Cortex of kidney (tissue), 1 donor: ENCODE data around the gene FOSL2.

Source experiments
- DNase-seq: peaks from one replicate; lab custom pipeline; 2025; lab: John Stamatoyannopoulos, UW

The FOSL2 gene

DNA sequence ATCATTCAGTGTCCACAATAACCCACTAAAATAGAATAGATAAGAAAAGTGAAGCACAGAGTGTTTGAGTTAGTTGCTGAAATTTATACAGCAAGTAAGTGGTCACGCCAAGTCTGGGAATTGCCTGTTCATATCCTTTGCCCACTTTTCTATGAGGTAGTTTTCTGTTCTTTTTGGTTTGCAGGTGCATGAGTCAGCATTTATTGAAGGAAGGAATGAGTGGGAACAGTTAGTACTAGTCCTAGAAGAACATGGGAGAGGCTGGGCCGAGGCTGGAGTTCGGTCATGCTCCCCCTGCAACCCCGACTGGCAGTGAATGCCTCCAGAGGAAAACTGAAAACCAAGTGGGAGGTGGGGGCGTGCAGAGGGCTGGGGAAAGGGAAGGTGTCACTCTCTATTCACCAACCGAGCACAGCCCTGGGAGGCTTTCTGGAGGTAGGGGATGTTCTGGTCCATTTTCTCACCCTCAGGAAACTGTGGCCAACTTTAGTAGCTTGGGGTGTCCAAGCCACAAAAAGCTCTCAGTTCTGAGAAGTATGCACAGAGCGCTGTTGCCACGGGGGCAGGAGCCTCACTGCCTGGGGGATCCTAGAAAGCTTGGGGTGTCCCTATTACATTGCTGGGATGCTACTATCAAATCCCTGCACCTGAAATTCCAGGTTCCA is 41.4 kb downstream of the FOSL2 start:
- DNase-seq = no peak

DNA sequence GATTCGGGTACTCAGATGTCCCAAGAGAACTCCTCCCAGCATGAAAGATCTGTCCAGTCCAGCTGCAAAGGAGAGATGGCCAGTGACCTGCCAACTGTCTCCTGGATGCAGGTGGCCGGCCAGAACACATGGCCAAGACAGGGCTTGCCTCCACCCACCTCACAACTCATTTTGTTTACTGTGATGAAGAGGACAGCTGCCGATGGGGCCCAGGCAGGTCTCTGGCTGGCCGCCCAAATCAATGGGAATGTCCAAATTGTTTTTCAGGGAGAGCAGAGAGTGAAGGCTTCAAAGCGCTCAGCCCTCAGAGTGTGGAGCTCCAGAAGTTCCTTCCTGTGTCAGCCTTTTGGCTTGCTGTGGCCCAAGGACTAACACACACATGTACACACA is 41.9 kb downstream of the FOSL2 start:
- no peak for DNase-seq

DNA sequence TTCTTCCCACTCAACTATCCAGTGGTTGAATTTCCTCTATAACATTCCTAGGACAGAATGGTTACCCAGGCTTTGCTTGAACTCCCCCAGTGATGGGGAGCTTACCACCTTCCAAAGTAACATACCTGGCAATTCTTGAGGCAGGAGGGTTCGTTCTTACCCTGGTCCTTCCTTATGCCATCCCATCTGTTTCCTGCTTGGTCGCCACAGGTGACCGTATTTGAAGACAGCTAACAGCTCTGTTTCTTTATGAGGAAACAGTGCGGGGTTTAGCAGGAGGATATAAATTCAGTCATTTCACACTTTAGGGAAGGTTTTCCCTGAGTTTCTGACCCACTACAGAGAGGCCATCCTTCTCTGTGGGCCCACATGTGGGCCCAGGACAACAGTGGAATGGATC is 42.6 kb downstream of the FOSL2 start:
- no peak for DNase-seq

DNA sequence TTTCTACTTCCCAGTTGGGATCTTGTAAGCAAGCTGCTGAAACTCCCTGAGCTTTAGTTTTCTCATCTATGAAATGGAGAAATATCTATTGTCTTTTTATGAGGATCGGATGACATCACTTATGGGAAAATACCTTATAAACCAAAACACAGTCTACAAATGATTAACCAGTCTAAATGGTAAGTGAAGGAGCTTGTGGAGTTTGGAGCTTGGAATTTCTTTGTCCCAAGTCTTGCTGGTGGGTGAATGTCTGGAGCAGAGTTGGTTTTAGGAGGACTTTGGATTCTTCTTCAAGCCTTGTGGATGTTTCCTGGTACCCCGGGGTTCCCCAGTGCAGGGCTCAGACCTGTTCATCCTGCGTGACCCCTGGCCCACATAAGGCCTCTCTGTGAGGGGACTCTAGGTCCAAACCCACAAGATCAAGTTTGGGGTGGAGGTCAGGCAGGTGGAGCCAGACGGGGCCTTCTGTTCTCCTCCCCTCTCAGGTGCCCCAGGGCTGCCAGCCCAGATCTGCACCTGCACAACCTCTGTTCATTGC is 43.2 kb downstream of the FOSL2 start:
- no peak for DNase-seq

DNA sequence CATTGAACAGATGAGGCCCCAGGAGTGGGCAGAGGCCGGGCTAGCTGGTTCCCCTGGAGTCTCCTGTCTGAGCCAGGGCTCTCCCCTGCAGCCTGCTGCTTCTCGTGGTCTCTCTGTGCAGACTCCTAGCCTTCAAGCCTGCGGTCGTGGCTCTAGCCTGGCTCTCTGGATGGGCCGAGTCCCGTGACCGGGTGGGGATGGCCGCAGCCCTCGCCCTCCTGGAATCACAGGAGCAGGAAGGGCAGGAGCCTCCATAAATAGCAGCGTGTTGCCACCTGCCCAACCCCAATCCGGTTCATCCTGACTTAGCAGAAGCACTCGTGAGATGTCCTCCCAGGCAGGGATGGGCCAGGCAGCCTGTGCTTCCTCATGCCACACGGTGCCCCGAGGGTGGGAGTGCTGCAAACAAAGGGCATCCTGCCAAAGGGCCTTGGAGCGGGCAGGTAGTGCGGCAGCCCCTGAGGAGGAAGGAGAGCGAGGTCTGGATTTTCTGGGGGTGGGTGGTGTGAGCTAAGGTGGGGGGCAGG is 43.9 kb downstream of the FOSL2 start:
- no peak for DNase-seq

DNA sequence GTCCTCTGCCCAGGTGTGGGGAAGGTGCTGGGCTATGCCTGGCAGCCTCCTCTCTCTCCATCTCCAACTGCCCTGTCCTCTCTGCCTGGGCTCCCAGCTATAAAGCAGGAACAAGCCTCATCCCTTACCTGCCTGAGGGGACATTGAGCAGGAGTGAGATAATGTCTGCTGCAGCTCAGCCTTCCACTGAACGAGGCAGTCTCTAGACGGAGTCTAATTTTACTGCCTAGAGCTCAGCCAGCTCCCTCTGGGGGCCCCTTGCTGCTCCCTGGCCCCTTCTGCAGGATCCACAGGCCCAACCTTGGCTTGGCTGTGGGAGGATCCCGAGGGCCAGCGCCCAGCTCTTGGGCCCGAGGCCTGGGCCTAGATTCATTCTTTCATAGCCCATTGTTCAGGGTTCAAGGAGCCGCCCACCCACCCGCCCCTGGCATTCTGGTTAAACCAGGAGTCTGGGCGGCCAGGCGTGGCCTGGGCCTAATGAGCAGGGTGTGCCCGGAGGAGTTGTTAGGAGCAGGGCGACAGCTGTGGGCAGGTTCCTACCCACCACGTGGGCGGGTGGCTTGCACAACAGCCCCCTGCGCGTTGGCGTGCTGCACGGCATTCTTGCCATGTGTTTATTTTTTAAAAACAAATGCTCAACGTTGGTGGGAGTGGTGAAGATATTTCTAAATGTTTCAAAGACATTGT is 44.6 kb downstream of the FOSL2 start:
- no peak for DNase-seq

DNA sequence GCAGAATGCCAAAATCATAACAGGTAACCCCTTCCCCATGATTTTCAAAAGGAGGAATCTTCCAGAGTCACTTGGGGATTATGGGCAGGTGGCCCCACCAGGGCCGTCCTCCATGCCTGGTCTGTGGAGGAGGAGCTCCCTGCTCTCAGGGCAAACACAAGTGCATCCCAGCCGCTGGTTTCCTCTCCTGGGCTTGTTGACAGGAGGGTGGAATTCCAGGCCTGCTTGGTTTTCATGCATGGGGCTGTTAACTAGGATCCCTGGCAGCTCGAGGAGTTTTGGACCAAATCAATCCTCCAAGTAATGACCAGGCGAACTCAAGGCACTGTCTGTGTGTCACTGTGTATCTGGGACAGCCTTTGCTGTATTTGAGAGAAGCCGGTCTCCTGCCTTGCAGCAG is 45.3 kb downstream of the FOSL2 start:
- no peak for DNase-seq

DNA sequence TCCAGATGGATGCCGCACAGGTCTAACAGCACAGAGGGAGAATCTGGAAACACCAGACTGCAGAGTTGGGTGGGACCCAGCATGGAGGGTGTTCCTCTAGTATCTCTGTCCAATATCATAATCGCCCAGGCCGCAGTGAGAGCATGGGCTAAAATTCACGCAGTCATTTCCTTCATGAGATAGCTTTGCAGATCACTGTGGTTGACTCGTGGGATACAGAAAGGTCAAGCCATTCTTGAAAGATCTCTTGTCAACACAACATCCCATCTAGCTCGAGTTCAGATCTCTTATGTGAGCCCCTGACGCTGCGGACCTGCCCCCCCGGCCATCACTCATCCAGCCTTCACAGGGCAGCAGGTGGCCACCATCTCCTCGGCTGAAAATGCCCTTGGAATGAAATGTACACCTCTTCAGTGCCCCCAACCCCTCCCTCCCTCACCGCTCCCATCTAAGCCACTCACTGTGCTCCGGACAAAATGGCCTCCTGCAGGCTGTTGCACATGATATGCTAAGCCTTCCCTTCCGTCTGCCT is 45.9 kb downstream of the FOSL2 start:
- DNase-seq = no peak

DNA sequence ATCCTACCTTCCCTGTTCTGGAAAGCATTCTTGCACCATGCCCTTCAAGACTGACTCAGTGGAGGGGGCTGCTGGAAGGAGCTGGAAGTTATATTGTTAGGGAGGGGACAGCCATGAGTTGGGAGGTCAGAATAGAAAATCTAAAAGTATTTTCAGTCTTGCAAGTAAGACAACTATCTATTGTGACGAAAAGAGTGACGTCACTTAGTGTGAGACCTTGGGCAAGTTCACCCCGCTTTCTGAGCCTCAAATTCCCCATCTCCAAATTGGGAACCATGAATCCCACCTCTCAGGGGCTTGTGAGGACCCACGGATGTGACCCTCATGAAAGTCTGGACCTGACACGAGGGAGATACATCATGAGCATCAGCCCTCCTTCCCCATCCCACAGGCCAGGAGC is 46.5 kb downstream of the FOSL2 start:
- no peak for DNase-seq

DNA sequence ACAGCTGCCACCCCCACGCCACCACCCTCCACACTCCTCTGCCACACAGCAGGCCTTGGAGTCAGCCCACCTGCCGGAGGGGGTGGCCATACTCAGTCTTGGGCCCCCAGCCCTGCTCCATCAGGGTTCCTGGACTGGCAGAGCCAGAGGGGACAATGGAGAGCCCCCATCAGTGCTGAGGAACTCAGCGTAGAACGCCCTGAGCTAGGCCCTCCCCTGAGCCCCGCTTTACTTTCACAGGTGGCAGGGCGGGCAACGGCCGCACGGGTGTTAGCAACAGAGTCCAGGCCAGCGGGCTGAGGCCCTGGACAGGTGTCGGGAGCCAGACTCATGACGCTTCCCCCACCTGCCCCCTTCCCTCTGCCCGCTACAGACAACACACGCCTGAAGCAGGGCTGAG is 47.1 kb downstream of the FOSL2 start:
- DNase-seq = no peak

DNA sequence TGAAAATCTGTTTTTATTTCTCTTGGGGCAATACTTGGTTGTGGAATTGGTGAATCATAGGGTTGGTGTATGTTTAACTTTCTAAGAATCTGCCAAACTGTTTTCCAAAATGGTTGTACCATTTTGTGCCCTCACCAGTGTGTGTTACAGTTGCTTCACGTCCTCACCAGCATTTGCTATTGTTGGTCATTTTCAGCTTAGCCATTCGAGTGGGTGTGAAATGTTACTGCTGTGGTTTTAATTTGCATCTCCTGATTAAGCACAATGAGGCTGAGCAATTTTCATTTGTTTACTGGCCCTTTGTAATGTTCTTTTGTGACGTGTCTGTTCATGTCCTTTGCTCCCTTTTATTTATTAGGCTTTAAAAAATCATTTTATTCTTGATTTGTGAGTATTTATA is 49.7 kb downstream of the FOSL2 start:
- no peak for DNase-seq

DNA sequence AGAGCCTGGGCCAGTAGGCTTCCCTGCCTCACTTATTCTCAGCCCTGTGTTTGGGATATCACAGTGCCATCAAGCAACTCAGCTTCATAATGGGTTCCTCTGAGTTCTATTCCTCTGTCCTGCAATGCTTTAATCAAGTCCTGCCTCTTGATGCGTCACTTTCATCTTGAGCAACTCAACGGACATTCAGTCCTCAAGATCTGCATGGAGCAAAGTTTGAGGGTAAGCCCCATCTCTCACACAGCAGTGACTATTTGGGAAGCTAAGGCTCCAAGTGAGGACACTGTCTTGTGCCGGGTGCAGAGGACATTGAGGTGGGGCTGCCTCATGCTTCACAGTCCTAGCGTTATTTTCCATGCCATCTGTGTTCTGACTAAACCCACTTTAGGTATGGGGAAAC is 52.3 kb downstream of the FOSL2 start:
- no peak for DNase-seq

DNA sequence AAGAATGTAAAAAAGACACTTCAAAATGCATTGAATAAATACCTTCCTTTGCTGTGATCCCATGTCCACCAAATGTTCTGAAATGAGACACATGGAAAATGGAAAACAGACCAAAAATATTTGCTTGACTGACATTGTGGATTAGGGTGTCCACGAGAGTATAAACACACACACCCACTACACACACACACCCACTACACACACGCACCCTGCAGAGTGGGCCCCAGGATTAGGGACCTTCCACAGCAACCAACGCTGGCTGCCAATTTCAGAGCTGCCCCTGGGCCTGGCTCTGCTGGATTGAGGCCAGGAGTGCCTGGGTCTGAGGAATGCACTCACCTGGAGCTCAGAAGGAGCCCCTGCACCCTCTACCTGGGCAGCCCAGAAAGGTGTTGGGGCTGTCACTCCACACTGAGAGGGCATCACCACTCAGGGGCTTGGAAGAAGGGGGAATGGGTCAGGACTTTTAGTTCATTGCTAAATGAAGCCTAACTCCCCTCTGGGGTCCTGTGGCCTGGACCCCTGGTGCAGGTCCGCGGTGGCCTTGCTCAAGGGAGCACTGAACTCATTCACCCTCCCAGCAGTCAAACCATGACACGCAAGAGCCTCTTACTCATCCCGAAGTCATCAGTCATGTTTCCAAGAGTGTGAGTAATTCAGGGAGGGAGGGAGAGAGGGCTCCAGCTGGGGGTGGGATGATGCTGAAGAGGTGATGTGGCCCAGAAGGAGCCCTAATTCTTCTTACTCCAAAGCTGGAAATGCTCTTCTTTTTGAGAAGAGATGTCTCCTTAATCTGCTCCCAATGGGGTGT is 53.0 kb downstream of the FOSL2 start:
- no peak for DNase-seq

DNA sequence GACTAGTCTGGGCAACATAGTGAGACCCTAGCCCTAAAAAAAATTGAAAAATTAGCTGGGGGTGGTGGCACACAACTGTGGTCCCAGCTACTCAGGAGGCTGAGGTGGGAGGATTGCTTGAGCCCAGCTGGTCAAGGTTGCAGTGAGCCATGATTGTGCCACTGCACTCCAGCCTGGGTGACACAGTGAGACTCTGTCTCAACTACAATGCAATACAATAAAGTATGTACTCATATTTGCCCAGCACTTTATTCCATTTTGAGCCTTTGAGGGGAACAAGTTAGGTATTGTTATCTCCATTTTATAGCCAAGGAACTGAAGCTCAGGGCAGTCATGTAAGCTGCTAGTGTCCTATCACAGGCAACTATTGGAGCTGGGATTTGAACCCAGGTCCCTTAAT is 53.9 kb downstream of the FOSL2 start:
- no peak for DNase-seq

DNA sequence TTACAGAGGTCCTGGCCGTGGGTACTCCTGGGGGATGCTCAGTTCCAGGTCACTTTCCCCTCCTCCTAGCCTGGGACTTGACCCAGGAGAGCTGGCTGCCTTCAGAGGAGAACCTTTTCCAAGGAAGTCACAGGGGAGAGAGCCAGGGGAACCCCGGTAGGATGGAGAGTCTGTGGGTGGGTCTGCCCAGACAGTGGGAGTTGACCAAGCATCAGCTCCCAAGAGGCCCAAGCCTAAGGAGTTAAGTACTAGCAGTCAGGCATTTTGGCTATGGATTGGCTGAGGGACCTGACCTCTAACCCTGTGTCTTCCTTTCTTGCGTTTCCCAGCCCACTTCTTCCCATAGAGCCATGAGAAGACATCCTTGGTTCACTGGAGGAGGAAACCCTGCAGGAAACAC is 54.4 kb downstream of the FOSL2 start:
- no peak for DNase-seq

DNA sequence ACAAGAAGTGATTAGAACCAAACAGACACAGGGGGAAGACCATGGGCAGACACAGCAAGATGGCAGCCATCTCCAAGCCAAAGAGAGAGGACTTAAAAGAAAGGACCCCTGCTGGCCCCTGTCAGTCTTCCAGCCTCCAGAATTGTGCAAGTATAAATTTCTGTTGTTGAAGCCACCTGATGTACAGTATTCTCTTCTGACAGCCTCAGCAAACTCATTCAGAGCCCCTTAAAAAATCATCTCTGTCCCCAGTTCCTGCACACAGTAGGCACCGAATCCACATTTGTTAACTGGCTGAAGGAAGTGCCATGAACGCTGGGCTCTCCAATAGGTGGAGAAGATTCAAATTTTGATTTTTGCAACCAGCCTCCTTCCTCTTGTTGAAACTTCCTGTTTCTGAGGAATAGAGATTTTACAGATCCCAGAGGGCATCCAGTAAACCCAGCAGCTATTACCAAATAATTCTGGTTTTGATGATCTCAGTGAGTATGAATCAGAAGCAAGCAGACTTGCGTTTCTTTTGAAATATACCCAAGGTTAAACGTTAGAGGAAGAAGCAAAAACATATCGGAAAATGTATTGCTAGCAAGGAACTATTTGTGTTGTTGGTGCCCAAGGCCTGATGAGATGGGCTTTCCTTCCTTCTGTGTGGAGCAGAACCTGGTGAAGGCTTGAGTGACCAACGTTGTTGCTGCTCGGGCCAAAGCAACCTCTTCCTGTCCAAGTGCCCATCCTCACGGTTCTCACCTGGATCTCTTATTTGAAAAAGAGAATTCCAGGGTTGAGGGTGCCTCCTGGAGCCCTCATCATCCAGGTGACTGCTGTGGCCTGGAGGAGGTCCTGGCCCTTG is 55.5 kb downstream of the FOSL2 start:
- no peak for DNase-seq

DNA sequence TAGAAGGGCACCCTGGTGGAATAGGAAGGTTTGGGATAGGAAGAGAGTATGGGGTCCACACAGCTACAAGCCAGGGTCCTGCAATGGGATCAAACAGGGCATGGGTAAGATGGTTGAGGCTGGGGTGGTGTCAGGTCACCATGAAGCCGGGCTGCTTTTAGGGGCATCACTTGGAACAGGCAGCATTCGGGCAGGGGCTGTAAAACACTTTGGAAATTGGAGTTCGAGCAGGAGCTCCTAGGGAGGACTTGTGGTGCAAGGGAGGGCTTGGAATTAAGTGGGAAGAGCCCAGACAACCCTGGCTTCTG is 56.1 kb downstream of the FOSL2 start:
- no peak for DNase-seq

DNA sequence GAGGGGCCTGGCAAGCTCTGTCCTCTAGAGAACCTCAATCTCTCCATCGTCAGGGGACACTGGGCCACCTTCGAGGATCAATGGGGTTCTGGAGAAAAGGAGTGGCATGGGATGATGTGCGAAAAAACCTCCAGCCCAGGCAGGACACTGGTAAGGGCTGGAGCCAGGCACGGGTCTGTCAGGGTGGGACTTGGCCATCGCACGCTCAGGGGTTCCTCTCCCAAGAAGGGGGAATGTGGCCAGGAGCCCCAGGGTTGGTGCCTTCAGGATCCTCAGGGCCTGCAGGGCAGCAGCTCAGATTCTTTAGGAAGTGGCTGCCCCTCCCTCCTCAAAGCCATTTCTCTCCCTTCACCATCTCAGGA is 56.4 kb downstream of the FOSL2 start:
- no peak for DNase-seq

DNA sequence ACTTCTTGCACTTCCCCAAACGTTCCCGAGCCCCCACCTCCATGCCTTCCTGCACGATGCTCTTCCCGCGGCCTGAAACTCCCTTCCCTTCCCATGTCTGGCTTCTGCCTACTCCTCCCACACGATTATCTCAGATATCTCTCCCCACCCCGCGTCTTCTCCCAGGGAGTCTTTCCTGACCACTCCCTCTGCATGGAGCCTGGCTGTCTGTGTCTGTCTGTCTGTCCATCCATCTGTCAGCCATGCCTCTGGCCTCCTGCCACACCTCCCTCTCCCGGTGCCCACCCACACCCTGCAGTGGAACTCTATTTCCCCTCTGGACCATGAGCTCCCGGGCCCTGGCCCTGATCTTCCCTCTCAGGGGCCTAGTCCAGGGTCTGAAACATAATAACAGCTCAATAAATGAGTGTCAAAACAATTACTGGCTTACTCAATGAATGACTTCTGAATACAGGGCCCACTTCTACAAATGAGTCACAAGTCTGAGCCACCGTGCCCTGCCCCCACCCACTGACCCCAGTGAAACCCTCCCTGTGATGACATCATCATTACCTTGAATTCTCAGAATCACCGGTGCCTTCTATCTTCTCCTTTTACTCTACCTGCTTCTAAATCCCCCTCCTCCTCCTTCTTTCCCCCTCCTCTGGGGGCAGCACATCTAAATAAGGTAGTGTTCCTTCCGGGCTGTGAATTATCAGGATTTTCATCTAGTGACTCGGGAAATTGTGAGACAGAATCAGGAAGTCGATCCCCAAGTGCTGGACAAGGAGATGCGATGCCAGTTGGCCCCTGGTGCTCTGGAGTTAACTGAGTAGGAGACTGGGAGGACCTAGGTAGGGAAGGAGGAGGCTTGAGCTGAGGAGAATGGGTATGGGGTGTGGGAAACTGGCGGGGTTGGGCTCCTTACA is 57.1 kb downstream of the FOSL2 start:
- no peak for DNase-seq

DNA sequence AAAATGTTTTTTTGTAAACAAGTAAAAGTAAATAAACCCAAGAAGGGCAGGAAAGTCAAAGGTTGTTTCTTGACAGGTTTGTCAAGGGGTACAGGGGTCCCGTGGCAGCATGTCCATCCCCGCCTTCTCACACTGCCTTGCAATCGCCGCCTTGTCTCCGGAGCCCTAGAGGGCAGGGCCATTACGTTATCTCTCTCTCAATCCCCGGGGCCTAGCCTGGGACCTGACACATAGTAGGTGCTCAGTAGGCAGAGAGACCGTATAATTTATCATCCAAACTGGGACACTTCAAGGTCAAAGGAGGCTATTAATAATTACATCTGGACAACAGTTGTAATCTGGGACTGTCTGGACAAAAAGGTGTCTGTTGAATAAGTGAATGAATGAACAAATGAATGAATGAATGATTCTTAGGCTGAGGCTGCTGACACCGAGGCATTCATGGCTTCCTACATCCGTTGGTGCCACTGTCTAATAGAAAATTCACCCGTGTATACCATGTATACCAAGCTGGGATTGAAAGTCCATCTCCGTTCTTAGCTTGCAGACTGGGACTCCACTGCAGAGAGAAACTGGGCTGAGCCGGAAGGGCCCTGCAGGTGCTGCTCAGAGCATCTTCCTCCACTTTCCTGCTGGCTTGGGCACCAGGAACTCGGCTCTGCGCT is 58.4 kb downstream of the FOSL2 start:
- no peak for DNase-seq
